ENCODE measurements around the gene RHOA. TPM values are rescaled to one million over a fixed set of nuclear protein-coding genes. Genes with fewer than 3 reads are reported as not detected.

RHOA gene
- 100 to 1,000 TPM; 703 to 739 (median 716) TPM for total RNA-seq (2021; fragmentation: NEBNext Ultra II Directional; extraction: Animal tissue kit (Norgen Biotek cat#: 25700))
- long read RNA-seq, transcript RHOA-202 (5 exons, 2,031 nt) = major isoform, 967 of 1,115 reads
- long read RNA-seq, partial matches to known transcripts = 29 of 1,115 reads
- long read RNA-seq, other reads (novel, unspliced or antisense) = 112 of 1,115 reads

- H3K36me3 Mint-ChIP-seq (ENCODE audit: low read depth) = peaks cover 50% of the 10 kb centered on the region
- TF ChIP-seq CTCF (IDR thresholded peaks at IDR 0.05) = no peak
- peaks cover 55% of the 10 kb centered on the region for H3K4me1 Mint-ChIP-seq (ENCODE audit: low read depth)
- peak within 1 kb of the TSS; percentile 97 for H3K27ac Mint-ChIP-seq
- no peaks in the 10 kb centered on the region for H3K9me3 Mint-ChIP-seq
- DNase-seq = peak; percentile 100
- H3K27me3 Mint-ChIP-seq (ENCODE audit: insufficient read depth) = peaks cover 3% of the 10 kb centered on the region; the same call in 1 of the 2 replicates
- peak within 1 kb of the TSS; percentile 98 for H3K4me3 Mint-ChIP-seq
Measured at GRCh38 chr3:49411968-49412631, at the start of gene RHOA, which contains the start of gene TCTA. RHOA (minus strand) TSS chr3:49411976; CDS start chr3:49375589, 36,387 bp downstream. TCTA (plus strand) TSS chr3:49412423; CDS start chr3:49412427, 4 bp downstream.

- Mint-ChIP-seq H3K36me3 (ENCODE audit: low read depth) (no peaks in the 10 kb centered on the region), H3K27me3 (ENCODE audit: insufficient read depth) (peaks cover 3% of the 10 kb centered on the region; the same call in 1 of the 2 replicates), H3K4me3 (no peak overlapping the region), H3K27ac (peak overlapping the region; percentile 78), H3K9me3 (no peaks in the 10 kb centered on the region), H3K4me1 (ENCODE audit: low read depth) (peaks cover 36% of the 10 kb centered on the region)
- no peak for DNase-seq
- no peak for TF ChIP-seq CTCF (IDR thresholded peaks at IDR 0.05)
Measured at GRCh38 chr3:49460956-49461355, 49.2 kb upstream of the RHOA start.

DNA sequence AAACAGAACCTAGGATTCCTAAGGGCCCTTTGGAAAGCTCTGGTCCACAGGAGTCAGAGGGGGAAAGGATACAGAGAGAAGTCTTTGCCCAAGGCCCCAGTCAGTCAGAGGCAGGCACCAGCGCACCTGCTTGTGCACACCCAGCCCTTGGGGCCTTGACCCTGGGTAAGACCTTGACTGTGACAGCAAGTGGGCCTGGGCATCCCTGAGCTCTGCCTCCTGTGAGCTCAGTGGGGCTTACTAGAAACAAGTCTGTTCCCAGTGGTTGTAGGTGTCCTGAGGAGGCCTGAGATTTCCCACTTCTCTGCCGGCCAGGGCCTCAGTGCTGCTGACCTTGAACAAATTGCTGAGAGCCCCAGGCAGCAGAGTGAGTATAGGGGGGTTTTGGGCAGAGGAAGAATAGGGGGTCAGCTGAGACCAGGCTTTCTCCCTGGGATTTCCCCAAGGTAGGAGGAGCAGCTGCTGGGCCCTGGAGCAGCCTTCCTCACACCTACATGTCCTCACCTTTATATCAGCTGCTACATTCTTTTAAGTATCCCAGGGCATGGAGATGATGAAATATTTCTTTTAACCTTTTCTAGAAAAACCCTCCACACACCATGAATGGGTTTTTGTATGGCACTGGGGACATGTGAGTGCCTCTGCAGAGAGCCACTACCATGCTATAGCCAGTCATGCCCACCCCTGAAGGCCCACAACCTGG lies 48.6 kb upstream of the RHOA start:
- DNase-seq = no peak
- H3K4me3 Mint-ChIP-seq = no peak overlapping the region
- H3K27me3 Mint-ChIP-seq (ENCODE audit: insufficient read depth) = peaks cover 3% of the 10 kb centered on the region; the same call in 1 of the 2 replicates
- TF ChIP-seq CTCF (IDR thresholded peaks at IDR 0.05) = no peak
- no peak overlapping the region for H3K27ac Mint-ChIP-seq
- no peaks in the 10 kb centered on the region for H3K9me3 Mint-ChIP-seq
- H3K4me1 Mint-ChIP-seq (ENCODE audit: low read depth) = peaks cover 42% of the 10 kb centered on the region
- no peaks in the 10 kb centered on the region for H3K36me3 Mint-ChIP-seq (ENCODE audit: low read depth)

GRCh38 chr3:49456466-49456865 lies 44.7 kb upstream of the RHOA start:
- Mint-ChIP-seq H3K4me1 (ENCODE audit: low read depth) (peaks cover 31% of the 10 kb centered on the region), H3K4me3 (no peak overlapping the region), H3K36me3 (ENCODE audit: low read depth) (no peaks in the 10 kb centered on the region), H3K9me3 (no peaks in the 10 kb centered on the region), H3K27ac (peak overlapping the region; percentile 67), H3K27me3 (ENCODE audit: insufficient read depth) (peaks cover 3% of the 10 kb centered on the region; the same call in 1 of the 2 replicates)
- TF ChIP-seq CTCF (IDR thresholded peaks at IDR 0.05) = no peak
- DNase-seq = peak; percentile 18

GRCh38 chr3:49454898-49455681 lies 43.3 kb upstream of the RHOA start:
- H3K36me3 Mint-ChIP-seq (ENCODE audit: low read depth) = no peaks in the 10 kb centered on the region
- H3K27ac Mint-ChIP-seq = peak overlapping the region; percentile 36; the same call in 1 of the 2 replicates
- H3K9me3 Mint-ChIP-seq = no peaks in the 10 kb centered on the region
- no peak for DNase-seq
- peaks cover 24% of the 10 kb centered on the region for H3K4me1 Mint-ChIP-seq (ENCODE audit: low read depth)
- no peak overlapping the region for H3K4me3 Mint-ChIP-seq
- TF ChIP-seq CTCF (IDR thresholded peaks at IDR 0.05) = no peak
- peaks cover 3% of the 10 kb centered on the region for H3K27me3 Mint-ChIP-seq (ENCODE audit: insufficient read depth)

All from HFFc6 (cell line).